HepG2 (cell line): ENCODE measurements around the gene LBX2. TPM values are rescaled to one million over a fixed set of nuclear protein-coding genes. Genes with fewer than 3 reads are reported as not detected.

Source experiments
- AHR ChIP-seq: IDR thresholded peaks from 2 replicates; pipeline ENCODE4 v1.6.1; 2018; ENCODE audit warnings: missing genetic modification reagents, missing compliant biosample characterization
- ATAD3A ChIP-seq: sonication (generic); formaldehyde crosslinking; IDR thresholded peaks from 2 replicates; pipeline ENCODE4 v1.4.0; 2020; ENCODE audit warnings: missing genetic modification reagents
- ATM ChIP-seq: fragments of 450-650 bp; IDR thresholded peaks from 2 replicates; pipeline ENCODE4 v1.7.1; 2017; ENCODE audit warnings: mild to moderate bottlenecking, borderline replicate concordance
- CEBPG ChIP-seq: IDR thresholded peaks from 2 replicates; pipeline ENCODE4 v1.6.1; 2016
- ETV5 ChIP-seq: IDR thresholded peaks from 2 replicates; pipeline ENCODE4 v1.6.1; 2018; ENCODE audit warnings: missing biosample characterization, missing genetic modification reagents, inconsistent platforms, borderline replicate concordance
- FOXK2 ChIP-seq: fragments of 450-650 bp; IDR thresholded peaks from 2 replicates; pipeline ENCODE4 v1.6.1; 2016
- ISX ChIP-seq: sonication (generic); formaldehyde crosslinking; conservative IDR thresholded peaks from 2 replicates; pipeline ENCODE4 v1.5.0; 2020; ENCODE audit warnings: missing genetic modification reagents
- MAFK ChIP-seq, 2 experiments: IDR thresholded peaks in 1 of 2; conservative IDR thresholded peaks in 1 of 2; 2 replicates each; pipeline ENCODE4 v1.6.1; 2011; ENCODE audit warnings: improper control_type of control experiment in 2 of 2, low read length in 2 of 2
- POGZ ChIP-seq: sonication (generic); formaldehyde crosslinking; IDR thresholded peaks from 2 replicates; pipeline ENCODE4 v1.4.0; 2020; ENCODE audit warnings: mild to moderate bottlenecking, missing genetic modification reagents
- SUZ12 ChIP-seq: fragments of 150-350 bp; IDR thresholded peaks from 2 replicates; pipeline ENCODE4 v1.6.1; 2014; ENCODE audit warnings: low read depth, low read length
- TAF1 ChIP-seq: sonication (generic); formaldehyde crosslinking; IDR thresholded peaks from 2 replicates; pipeline ENCODE4 v1.4.0; 2020; ENCODE audit warnings: missing genetic modification reagents
- ZFP36L1 ChIP-seq: sonication (generic); formaldehyde crosslinking; IDR thresholded peaks from 2 replicates; pipeline ENCODE4 v1.8.0; 2022; ENCODE audit warnings: mild to moderate bottlenecking, missing genetic modification reagents, moderate library complexity
- ZFP62 ChIP-seq: sonication (generic); formaldehyde crosslinking; IDR thresholded peaks from 2 replicates; pipeline ENCODE4 v1.4.0; 2020; ENCODE audit warnings: missing genetic modification reagents
- ZNF263 ChIP-seq: sonication (generic); formaldehyde crosslinking; IDR thresholded peaks from 2 replicates; pipeline ENCODE4 v1.4.0; 2020; ENCODE audit warnings: missing genetic modification reagents
- ZNF331 ChIP-seq: sonication (generic); formaldehyde crosslinking; IDR thresholded peaks from 2 replicates; pipeline ENCODE4 v1.4.0; 2020; ENCODE audit warnings: missing genetic modification reagents
- ZNF34 ChIP-seq: sonication (generic); formaldehyde crosslinking; IDR thresholded peaks from 2 replicates; pipeline ENCODE4 v1.4.0; 2020; ENCODE audit warnings: mild to moderate bottlenecking, missing genetic modification reagents, borderline replicate concordance
- ZNF431 ChIP-seq: sonication (generic); formaldehyde crosslinking; IDR thresholded peaks from 2 replicates; pipeline ENCODE4 v1.9.0; 2022; ENCODE audit warnings: missing genetic modification reagents, low read depth, mild to moderate bottlenecking, borderline replicate concordance
- ZNF530 ChIP-seq: sonication (generic); formaldehyde crosslinking; IDR thresholded peaks from 2 replicates; pipeline ENCODE4 v1.5.0; 2020; ENCODE audit warnings: low read depth, mild to moderate bottlenecking, missing genetic modification reagents
- ZNF567 ChIP-seq: sonication (generic); formaldehyde crosslinking; IDR thresholded peaks from 2 replicates; pipeline ENCODE4 v1.8.1; 2023; ENCODE audit warnings: mild to moderate bottlenecking, missing genetic modification reagents, borderline replicate concordance
- ZNF713 ChIP-seq: sonication (generic); formaldehyde crosslinking; IDR thresholded peaks from 2 replicates; pipeline ENCODE4 v1.4.0; 2020; ENCODE audit warnings: mild to moderate bottlenecking, missing genetic modification reagents
- ZNF724P ChIP-seq: sonication (generic); formaldehyde crosslinking; IDR thresholded peaks from 2 replicates; pipeline ENCODE4 v1.8.0; 2022; ENCODE audit warnings: missing genetic modification reagents, borderline replicate concordance
- polyA plus RNA-seq, 8 experiments: library from polyadenylated mRNA; depleted of rRNA in 3 of 8; stranded (reverse) in 7 of 8; unstranded in 1 of 8; fragments of >200 nt; fragmentation: Illumina TruSeq in 4 of 8; extraction: Trizol in 4 of 8; gene quantifications; 2 replicates each; pipeline versions ENCODE4 v1.2.1 to v1.2.3, GENCODE V29; 2011 to 2016; ENCODE audit warnings: low read depth in 4 of 8, missing spikeins in 1 of 8, mixed read lengths in 1 of 8; ENCODE audit not compliant: insufficient read depth in 1 of 8
- total RNA-seq, 5 experiments: library from RNA; depleted of rRNA; stranded (reverse); fragments of >200 nt; fragmentation: Illumina TruSeq; extraction: Trizol; gene quantifications; 2 replicates each; pipeline ENCODE4 v1.2.3, GENCODE V29; 2016; ENCODE audit warnings: low read depth in 1 of 5
- TF ChIP-seq, protein P1 (sequence below): IDR thresholded peaks from 2 replicates; pipeline ENCODE4 v1.6.1; 2016; ENCODE audit warnings: missing compliant biosample characterization, missing genetic modification reagents, borderline replicate concordance
- TF ChIP-seq, protein P2 (sequence below): sonication (generic); formaldehyde crosslinking; IDR thresholded peaks from 2 replicates; pipeline ENCODE4 v1.9.0; 2022; ENCODE audit warnings: low read depth, missing genetic modification reagents
- TF ChIP-seq, protein P3 (sequence below): sonication (generic); formaldehyde crosslinking; IDR thresholded peaks from 2 replicates; pipeline ENCODE4 v1.8.0; 2022; ENCODE audit warnings: missing genetic modification reagents, mild to moderate bottlenecking, borderline replicate concordance
- TF ChIP-seq, protein P4 (sequence below): sonication (generic); formaldehyde crosslinking; IDR thresholded peaks from 2 replicates; pipeline ENCODE4 v1.8.0; 2023; ENCODE audit warnings: mild to moderate bottlenecking, missing genetic modification reagents

LBX2 gene
- total and polyA plus RNA-seq, 2 of the 13 experiments (the other 11 are each of a cell fraction or from before 2014, with no cell fraction given) = 6.4 to 8.1 TPM

DNA sequence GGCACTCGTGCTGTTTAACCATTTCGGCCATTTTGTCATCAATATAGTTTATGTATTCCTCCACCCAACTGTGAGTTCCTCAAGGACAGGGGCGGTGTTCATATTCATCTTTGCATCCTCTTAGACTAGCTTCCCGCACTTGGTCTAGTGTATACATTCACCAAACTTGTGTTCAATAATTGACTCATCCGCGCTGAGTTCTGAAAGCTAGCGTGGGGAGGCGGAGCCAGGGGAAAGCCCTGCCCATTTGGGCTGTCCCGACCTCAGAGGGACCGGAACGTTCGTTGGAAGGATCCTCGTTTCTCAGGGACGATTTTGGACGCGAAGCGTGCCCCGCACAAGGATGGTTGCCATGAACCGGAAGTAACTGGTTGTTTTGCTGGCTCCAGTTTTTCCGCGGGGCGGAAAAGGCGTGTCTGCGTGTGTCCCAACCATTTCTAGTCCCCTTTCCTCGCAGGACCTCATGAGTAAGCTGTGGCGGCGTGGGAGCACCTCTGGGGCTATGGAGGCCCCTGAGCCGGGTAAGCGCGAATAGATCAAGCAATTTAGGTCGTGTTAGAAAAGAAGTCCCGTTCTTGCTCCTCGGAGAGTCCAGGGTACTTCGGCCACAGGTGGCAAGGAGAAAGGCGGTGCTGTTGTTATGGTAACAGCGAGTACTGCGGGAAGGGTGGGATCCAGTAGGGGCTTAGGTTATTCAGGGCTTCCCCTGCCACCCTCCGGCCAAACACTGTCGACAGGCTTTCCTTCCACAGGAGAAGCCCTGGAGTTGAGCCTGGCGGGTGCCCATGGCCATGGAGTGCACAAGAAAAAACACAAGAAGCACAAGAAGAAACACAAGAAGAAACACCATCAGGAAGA, 44.5 kb downstream of the LBX2 start, which contains the start of gene INO80B (continued):
- TF ChIP-seq ATAD3A = no peak
- TF ChIP-seq, protein P1, sequence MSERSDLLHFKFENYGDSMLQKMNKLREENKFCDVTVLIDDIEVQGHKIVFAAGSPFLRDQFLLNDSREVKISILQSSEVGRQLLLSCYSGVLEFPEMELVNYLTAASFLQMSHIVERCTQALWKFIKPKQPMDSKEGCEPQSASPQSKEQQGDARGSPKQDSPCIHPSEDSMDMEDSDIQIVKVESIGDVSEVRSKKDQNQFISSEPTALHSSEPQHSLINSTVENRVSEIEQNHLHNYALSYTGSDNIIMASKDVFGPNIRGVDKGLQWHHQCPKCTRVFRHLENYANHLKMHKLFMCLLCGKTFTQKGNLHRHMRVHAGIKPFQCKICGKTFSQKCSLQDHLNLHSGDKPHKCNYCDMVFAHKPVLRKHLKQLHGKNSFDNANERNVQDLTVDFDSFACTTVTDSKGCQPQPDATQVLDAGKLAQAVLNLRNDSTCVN (CRISPR knock-in tag) = peak; percentile 90; the same call in 1 of the 2 replicates
- peak; percentile 92 for TF ChIP-seq ZNF724P (CRISPR knock-in tag)
- peak; percentile 91 for TF ChIP-seq ZNF263 (CRISPR knock-in tag)
- TF ChIP-seq ZFP62 (CRISPR knock-in tag) = no peak
- peak; percentile 94; the same call in 1 of the 2 replicates for TF ChIP-seq AHR (CRISPR knock-in tag)
- TF ChIP-seq ISX (CRISPR knock-in tag) = no peak
- TF ChIP-seq, protein P2, sequence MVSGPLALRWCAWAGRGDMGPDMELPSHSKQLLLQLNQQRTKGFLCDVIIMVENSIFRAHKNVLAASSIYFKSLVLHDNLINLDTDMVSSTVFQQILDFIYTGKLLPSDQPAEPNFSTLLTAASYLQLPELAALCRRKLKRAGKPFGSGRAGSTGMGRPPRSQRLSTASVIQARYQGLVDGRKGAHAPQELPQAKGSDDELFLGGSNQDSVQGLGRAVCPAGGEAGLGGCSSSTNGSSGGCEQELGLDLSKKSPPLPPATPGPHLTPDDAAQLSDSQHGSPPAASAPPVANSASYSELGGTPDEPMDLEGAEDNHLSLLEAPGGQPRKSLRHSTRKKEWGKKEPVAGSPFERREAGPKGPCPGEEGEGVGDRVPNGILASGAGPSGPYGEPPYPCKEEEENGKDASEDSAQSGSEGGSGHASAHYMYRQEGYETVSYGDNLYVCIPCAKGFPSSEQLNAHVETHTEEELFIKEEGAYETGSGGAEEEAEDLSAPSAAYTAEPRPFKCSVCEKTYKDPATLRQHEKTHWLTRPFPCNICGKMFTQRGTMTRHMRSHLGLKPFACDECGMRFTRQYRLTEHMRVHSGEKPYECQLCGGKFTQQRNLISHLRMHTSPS (CRISPR knock-in tag) = no peak
- no peak for TF ChIP-seq ATM
- TF ChIP-seq SUZ12 = 0 out of 2 replicates have a peak, but pooled peaks have one; percentile 17
- TF ChIP-seq TAF1 = peak; percentile 64; the same call in 1 of the 2 replicates
- TF ChIP-seq, protein P3, sequence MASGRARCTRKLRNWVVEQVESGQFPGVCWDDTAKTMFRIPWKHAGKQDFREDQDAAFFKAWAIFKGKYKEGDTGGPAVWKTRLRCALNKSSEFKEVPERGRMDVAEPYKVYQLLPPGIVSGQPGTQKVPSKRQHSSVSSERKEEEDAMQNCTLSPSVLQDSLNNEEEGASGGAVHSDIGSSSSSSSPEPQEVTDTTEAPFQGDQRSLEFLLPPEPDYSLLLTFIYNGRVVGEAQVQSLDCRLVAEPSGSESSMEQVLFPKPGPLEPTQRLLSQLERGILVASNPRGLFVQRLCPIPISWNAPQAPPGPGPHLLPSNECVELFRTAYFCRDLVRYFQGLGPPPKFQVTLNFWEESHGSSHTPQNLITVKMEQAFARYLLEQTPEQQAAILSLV (CRISPR knock-in tag) = peak; percentile 68; the same call in 1 of the 2 replicates
- TF ChIP-seq ZNF713 = 0 out of 2 replicates have a peak, but pooled peaks have one; percentile 75
- peak; percentile 98 for TF ChIP-seq ZNF331 (CRISPR knock-in tag)
- no peak for TF ChIP-seq ZNF530
- TF ChIP-seq ETV5 (CRISPR knock-in tag) = peak; percentile 89
- peak; percentile 98 for TF ChIP-seq POGZ (CRISPR knock-in tag)
- peak; percentile 41; the same call in 1 of the 2 replicates for TF ChIP-seq ZNF431 (CRISPR knock-in tag)
- TF ChIP-seq, protein P4, sequence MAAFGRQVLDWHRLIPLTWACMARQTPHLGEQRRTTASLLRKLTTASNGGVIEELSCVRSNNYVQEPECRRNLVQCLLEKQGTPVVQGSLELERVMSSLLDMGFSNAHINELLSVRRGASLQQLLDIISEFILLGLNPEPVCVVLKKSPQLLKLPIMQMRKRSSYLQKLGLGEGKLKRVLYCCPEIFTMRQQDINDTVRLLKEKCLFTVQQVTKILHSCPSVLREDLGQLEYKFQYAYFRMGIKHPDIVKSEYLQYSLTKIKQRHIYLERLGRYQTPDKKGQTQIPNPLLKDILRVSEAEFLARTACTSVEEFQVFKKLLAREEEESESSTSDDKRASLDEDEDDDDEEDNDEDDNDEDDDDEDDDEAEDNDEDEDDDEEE (CRISPR knock-in tag) = peak; percentile 92; the same call in 1 of the 2 replicates
- TF ChIP-seq CEBPG (CRISPR knock-in tag) = peak; percentile 69
- peak; percentile 49; the same call in 1 of the 2 replicates for TF ChIP-seq ZFP36L1
- peak; percentile 91 for TF ChIP-seq FOXK2
- TF ChIP-seq MAFK (conservative IDR thresholded peaks at IDR 0.05 in 1 of 2, IDR thresholded peaks at IDR 0.05 in 1 of 2; ENCODE audit: low read length in 2 of 2) = peak; percentile 56 to 62; a peak in 2 of 4 replicates
- peak; percentile 90; the same call in 1 of the 2 replicates for TF ChIP-seq ZNF34 (CRISPR knock-in tag)
- TF ChIP-seq ZNF567 (CRISPR knock-in tag) = peak; percentile 98
